Stomach (tissue), 9 donors: ENCODE results near the gene SNX27. TPM values are rescaled to one million over a fixed set of nuclear protein-coding genes. Genes with fewer than 3 reads are reported as not detected.

ENCODE experiments used
- DNase-seq, 2 donors: peaks; one replicate each; pipeline versions ENCODE4 v3.0.0 to v3.0.0-alpha.2; 2013 to 2019
- H3K27ac ChIP-seq, 5 donors: fragments of 200-600 bp in 4 of 5; sonication (generic) in 4 of 5; one replicate each; pipeline ENCODE4 v1.5.1; 2013 to 2019; ENCODE audit warnings: mild to moderate bottlenecking in 1 of 5, moderate library complexity in 1 of 5
- H3K27me3 ChIP-seq, 3 donors: fragments of 200-600 bp; sonication (generic); one replicate each; pipeline ENCODE4 v1.5.1; 2017 to 2019; ENCODE audit warnings: mixed run types in 1 of 3
- H3K36me3 ChIP-seq, 4 donors: fragments of 200-600 bp; sonication (generic); 1 replicate in 3 of 4; 2 replicates in 1 of 4; pipeline ENCODE4 v1.5.1; 2016 to 2019
- H3K4me1 ChIP-seq, 4 donors: fragments of 200-600 bp; sonication (generic); one replicate each; pipeline ENCODE4 v1.5.1; 2016 to 2019
- H3K4me3 ChIP-seq, 4 donors: fragments of 200-600 bp; sonication (generic) in 3 of 4; one replicate each; pipeline ENCODE4 v1.5.1; 2016 to 2019; ENCODE audit warnings: mild to moderate bottlenecking in 1 of 4
- H3K9me3 ChIP-seq, 4 donors: fragments of 200-600 bp; sonication (generic); one replicate each; pipeline ENCODE4 v1.5.1; 2016 to 2019
- CTCF ChIP-seq, 7 experiments: fragments of 450-650 bp in 4 of 7; fragments of 200-600 bp in 3 of 7; sonication (generic) in 3 of 7; IDR thresholded peaks; one replicate each; pipeline ENCODE4 v1.5.1; 2016 to 2019; ENCODE audit warnings: antibody characterized with exemption in 7 of 7, control low read depth in 2 of 7, mild to moderate bottlenecking in 1 of 7
- EP300 ChIP-seq: sonication (generic); formaldehyde crosslinking; IDR thresholded peaks from one replicate; pipeline ENCODE4 v1.6.1; 2017; ENCODE audit warnings: antibody characterized with exemption
- POLR2A ChIP-seq, 4 donors: fragments of 450-650 bp; IDR thresholded peaks; one replicate each; pipeline ENCODE4 v1.6.1; 2016; ENCODE audit warnings: antibody characterized with exemption in 4 of 4, control low read depth in 2 of 4, mild to moderate bottlenecking in 1 of 4, moderate library complexity in 1 of 4
- POLR2AphosphoS5 ChIP-seq, 3 donors: sonication (generic); formaldehyde crosslinking; IDR thresholded peaks; one replicate each; pipeline ENCODE4 v1.6.1; 2016; ENCODE audit warnings: antibody characterized with exemption in 3 of 3
- WGBS, 5 donors: extraction: QIAGEN DNeasy Blood & Tissue Kit in 3 of 5; methylation state at CpG; one replicate each; pipeline versions ENCODE4 v1.1.5 to v1.1.7; 2013 to 2018; 5-methylcytosine and 5-hydroxymethylcytosine counted together
- intact Hi-C: fragments of 100-400 bp; cut with DNase I; formaldehyde crosslinking; loops from one replicate; pipeline ENCODE4 v1.15.1; 2023; ENCODE audit warnings: low total_unique reads
- polyA plus RNA-seq, 3 donors: library from polyadenylated mRNA; stranded (reverse); fragments of 200-250 nt; gene quantifications; one replicate each; pipeline ENCODE4 v1.2.3, GENCODE V29; 2013
- total RNA-seq, 5 donors: library from RNA; depleted of rRNA; stranded (reverse); fragments of >200 nt; gene quantifications; one replicate each; pipeline versions ENCODE4 v1.1.0 to v1.2.3, GENCODE V29; 2014 to 2016
- donor health status: healthy with polysubstance abuse.
- donor health status: Bipolar disorder and iron deficiency.
- donor health status: healthy.

Gene SNX27
- total and polyA plus RNA-seq, 8 donors, result 4.3 to 82.3 (median 17.7) TPM

GRCh38 chr1:151689494-151689893 is 77.6 kb downstream of the SNX27 start:
- Histone ChIP-seq H3K27ac (peak overlapping the region in 1 of 5 donors; percentile 24), H3K4me3 (no peak overlapping the region), H3K27me3 (no peaks in the 10 kb centered on the region), H3K36me3 (peaks cover 19 to 77% (median 55%) of the 10 kb centered on the region in 4 donors), H3K4me1 (no peaks in the 10 kb centered on the region), H3K9me3 (no peaks in the 10 kb centered on the region)
- intact Hi-C loops, result no loop called here
- TF ChIP-seq EP300 (no peak), POLR2A (IDR thresholded peaks at IDR 0.05) (no peak), POLR2AphosphoS5 (IDR thresholded peaks at IDR 0.05) (no peak), CTCF (IDR thresholded peaks at IDR 0.05) (no peak)
- 82 to 90% (median 86%) methylated on average over 4 of the region's 4 CpGs for WGBS, 5 donors
- DNase-seq, result no peak

- WGBS, 5 donors, result 85 to 94% (median 86%) methylated on average over 3 of the region's 3 CpGs
- H3K27ac ChIP-seq, result no peak overlapping the region
- TF ChIP-seq POLR2AphosphoS5 (IDR thresholded peaks at IDR 0.05) (no peak), EP300 (no peak), POLR2A (IDR thresholded peaks at IDR 0.05) (no peak), CTCF (IDR thresholded peaks at IDR 0.05) (no peak)
- peaks cover 20 to 74% (median 54%) of the 10 kb centered on the region in 4 donors for H3K36me3 ChIP-seq
- intact Hi-C loops, result no loop called here
- no peak for DNase-seq
- no peak overlapping the region for H3K4me3 ChIP-seq
- no peaks in the 10 kb centered on the region for H3K4me1 ChIP-seq
- no peaks in the 10 kb centered on the region for H3K27me3 ChIP-seq
- H3K9me3 ChIP-seq, result no peaks in the 10 kb centered on the region
Observed at GRCh38 chr1:151692226-151692625, 80.4 kb downstream of the SNX27 start.

GRCh38 chr1:151693057-151693651 is 81.3 kb downstream of the SNX27 start:
- Histone ChIP-seq H3K27me3 (no peaks in the 10 kb centered on the region), H3K4me3 (no peak overlapping the region), H3K4me1 (no peaks in the 10 kb centered on the region), H3K36me3 (peaks cover 26 to 80% (median 58%) of the 10 kb centered on the region in 4 donors), H3K27ac (no peak overlapping the region), H3K9me3 (no peaks in the 10 kb centered on the region)
- 68 to 82% (median 76%) methylated on average over 4 of the region's 4 CpGs for WGBS, 5 donors
- intact Hi-C loops, result no loop called here
- DNase-seq, result peak in 1 of 2 donors; percentile 65
- TF ChIP-seq CTCF (IDR thresholded peaks at IDR 0.05) (peak in 2 of 7 experiments; percentile 28 to 31), POLR2AphosphoS5 (IDR thresholded peaks at IDR 0.05) (no peak), EP300 (no peak)

- Histone ChIP-seq H3K4me3 (no peak overlapping the region), H3K27me3 (no peaks in the 10 kb centered on the region), H3K9me3 (no peaks in the 10 kb centered on the region), H3K4me1 (peaks cover 0 to 8% (median 0%) of the 10 kb centered on the region in 4 donors), H3K36me3 (peaks cover 29 to 57% (median 56%) of the 10 kb centered on the region in 4 donors), H3K27ac (no peak overlapping the region)
- 95 to 100% (median 97%) methylated on average over 5 of the region's 5 CpGs for WGBS, 5 donors
- intact Hi-C loops, result no loop called here
- no peak for DNase-seq
- TF ChIP-seq EP300 (no peak), CTCF (IDR thresholded peaks at IDR 0.05) (no peak), POLR2AphosphoS5 (IDR thresholded peaks at IDR 0.05) (no peak), POLR2A (IDR thresholded peaks at IDR 0.05) (no peak)
Observed at GRCh38 chr1:151701515-151701914, 89.7 kb downstream of the SNX27 start.
